Activated naive CD8-positive, alpha-beta T cell (primary cell): ENCODE results near the gene CPED1.
"Not testable (repeated sequence)": the region's sequence is repeated elsewhere in the genome, so short reads cannot be mapped to it uniquely, and the experiment has no call there.

Experiments
- H3K27ac Mint-ChIP-seq: one replicate; pipeline ENCODE4 v1.8.0; 2021; ENCODE audit warnings: mixed read lengths
- H3K27me3 Mint-ChIP-seq: one replicate; pipeline ENCODE4 v1.8.0; 2021; ENCODE audit warnings: mixed read lengths
- H3K36me3 Mint-ChIP-seq: one replicate; pipeline ENCODE4 v1.8.0; 2021; ENCODE audit warnings: mixed read lengths
- H3K4me1 Mint-ChIP-seq: one replicate; pipeline ENCODE4 v1.8.0; 2021; ENCODE audit warnings: low read depth, mixed read lengths
- H3K4me3 Mint-ChIP-seq: one replicate; pipeline ENCODE4 v1.8.0; 2021; ENCODE audit warnings: mild to moderate bottlenecking, mixed read lengths
- H3K9me3 Mint-ChIP-seq: one replicate; pipeline ENCODE4 v1.8.0; 2021; ENCODE audit warnings: low read depth, mixed read lengths

CPED1 gene

DNA sequence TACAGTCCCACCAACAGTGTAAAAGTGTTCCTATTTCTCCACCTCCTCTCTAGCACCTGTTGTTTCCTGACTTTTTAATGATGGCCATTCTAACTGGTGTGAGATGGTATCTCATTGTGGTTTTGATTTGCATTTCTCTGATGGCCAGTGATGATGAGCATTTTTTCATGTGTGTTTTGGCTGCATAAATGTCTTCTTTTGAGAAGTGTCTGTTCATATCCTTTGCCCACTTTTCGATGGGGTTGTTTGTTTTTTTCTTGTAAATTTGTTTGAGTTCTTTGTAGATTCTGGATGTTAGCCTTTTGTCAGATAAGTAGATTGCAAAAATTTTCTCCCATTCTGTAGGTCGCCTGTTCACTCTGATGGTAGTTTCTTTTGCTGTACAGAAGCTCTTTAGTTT lies 79.2 kb downstream of the CPED1 start:
- not testable (repeated sequence) for H3K4me3 Mint-ChIP-seq, H3K9me3 Mint-ChIP-seq, H3K27ac Mint-ChIP-seq, H3K36me3 Mint-ChIP-seq, H3K4me1 Mint-ChIP-seq, H3K27me3 Mint-ChIP-seq

DNA sequence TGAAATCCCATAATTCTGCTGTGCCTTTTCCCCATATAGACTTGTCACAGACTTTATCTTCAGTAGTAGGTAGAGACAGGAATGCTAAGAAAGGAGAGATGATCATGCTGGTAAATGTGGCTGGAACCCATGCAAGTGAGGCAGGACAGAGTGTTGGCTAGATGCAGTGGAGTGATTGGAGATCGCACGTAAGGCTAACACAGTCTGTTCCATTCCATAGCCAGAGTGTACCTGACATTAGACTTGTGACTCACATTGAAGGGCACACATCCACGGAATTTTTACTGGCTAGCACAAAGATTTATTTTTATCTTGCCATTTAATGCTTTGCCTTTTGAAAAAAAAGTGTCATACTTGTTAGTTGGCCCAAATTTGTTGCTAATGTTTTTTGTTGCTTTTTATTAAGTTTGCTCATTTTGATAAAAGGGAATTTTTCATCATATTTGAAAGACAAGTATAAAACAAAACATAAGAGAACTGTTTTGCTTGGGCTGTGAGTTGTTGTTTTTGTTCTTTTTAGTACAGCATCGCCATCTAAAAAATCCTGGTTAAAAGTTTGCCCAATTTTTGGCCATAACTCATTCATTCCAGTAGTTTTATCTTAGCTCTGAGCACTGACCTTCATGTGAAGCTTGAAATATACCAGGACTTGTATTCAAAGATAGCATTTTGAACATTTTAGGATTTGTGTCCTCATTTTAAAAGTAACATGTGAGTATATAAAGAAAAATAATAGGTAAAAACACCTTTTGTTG lies 81.0 kb downstream of the CPED1 start:
- H3K4me3 Mint-ChIP-seq, result no peak overlapping the region
- H3K27me3 Mint-ChIP-seq, result peaks cover 4% of the 10 kb centered on the region
- H3K27ac Mint-ChIP-seq, result no peak overlapping the region
- H3K36me3 Mint-ChIP-seq, result no peaks in the 10 kb centered on the region
- no peaks in the 10 kb centered on the region for H3K4me1 Mint-ChIP-seq
- H3K9me3 Mint-ChIP-seq, result no peaks in the 10 kb centered on the region

GRCh38 chr7:121071132-121071531 lies 82.6 kb downstream of the CPED1 start:
- Mint-ChIP-seq H3K4me1 (no peaks in the 10 kb centered on the region), H3K9me3 (no peaks in the 10 kb centered on the region), H3K27ac (no peak overlapping the region), H3K27me3 (peaks cover 4% of the 10 kb centered on the region), H3K4me3 (no peak overlapping the region), H3K36me3 (no peaks in the 10 kb centered on the region)

GRCh38 chr7:121071662-121072061 lies 83.2 kb downstream of the CPED1 start:
- Mint-ChIP-seq H3K36me3 (no peaks in the 10 kb centered on the region), H3K9me3 (no peaks in the 10 kb centered on the region), H3K4me3 (no peak overlapping the region), H3K4me1 (no peaks in the 10 kb centered on the region), H3K27ac (no peak overlapping the region), H3K27me3 (peaks cover 4% of the 10 kb centered on the region)

DNA sequence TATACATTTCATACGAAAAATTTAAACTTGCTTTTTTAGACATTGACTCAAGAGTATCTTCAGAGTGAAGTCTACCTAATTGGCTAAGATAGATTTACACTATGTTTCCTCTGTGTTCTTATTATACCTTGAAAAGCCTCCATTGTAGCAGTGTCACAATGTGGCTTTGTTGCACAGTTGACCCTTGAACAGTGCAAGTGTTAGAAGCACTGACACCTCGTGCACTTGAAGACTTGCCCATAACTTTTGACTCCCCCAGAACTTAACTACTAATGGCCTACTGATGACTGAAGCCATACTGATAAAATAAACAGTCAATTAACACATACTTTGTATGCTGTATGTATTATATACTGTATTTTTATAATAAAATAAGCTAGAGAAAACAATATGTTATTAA lies 84.3 kb downstream of the CPED1 start:
- no peak overlapping the region for H3K4me3 Mint-ChIP-seq
- H3K9me3 Mint-ChIP-seq, result no peaks in the 10 kb centered on the region
- no peaks in the 10 kb centered on the region for H3K36me3 Mint-ChIP-seq
- H3K27ac Mint-ChIP-seq, result no peak overlapping the region
- no peaks in the 10 kb centered on the region for H3K4me1 Mint-ChIP-seq
- peaks cover 6% of the 10 kb centered on the region for H3K27me3 Mint-ChIP-seq

DNA sequence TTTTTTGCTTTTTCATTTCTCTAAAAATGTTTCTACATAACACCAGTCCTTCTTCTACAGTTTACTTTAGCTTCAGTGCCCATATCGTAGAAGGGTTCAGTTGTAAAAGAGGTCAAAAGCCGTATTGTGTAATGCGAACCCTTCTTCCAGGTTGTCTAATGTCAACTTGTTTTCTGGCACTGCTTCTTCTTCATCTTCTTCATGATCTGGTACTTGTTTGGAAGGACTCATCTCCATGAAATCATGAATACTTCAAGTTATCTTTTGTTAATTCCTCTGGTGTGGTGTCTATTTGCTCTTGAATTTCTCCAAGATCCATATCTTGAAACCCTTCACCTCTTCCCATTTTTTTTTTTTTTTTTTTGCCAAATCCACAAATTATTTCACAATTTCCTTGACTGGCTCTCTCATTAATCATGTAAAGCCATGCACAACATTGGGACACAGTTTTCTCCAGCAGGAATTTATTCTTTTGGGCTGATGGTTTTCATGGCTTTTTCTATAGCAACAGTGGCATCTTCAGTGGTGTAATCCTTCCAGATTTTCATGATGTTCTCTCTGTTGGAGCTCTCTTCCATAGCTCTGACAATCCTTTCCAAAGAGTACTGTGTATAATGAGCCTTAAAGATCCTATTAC lies 85.1 kb downstream of the CPED1 start:
- Mint-ChIP-seq H3K4me1 (no peaks in the 10 kb centered on the region), H3K36me3 (no peaks in the 10 kb centered on the region), H3K27ac (no peak overlapping the region), H3K9me3 (no peaks in the 10 kb centered on the region), H3K4me3 (no peak overlapping the region), H3K27me3 (peaks cover 9% of the 10 kb centered on the region)

- H3K27ac Mint-ChIP-seq, H3K36me3 Mint-ChIP-seq, H3K4me3 Mint-ChIP-seq, H3K4me1 Mint-ChIP-seq, H3K9me3 Mint-ChIP-seq: not testable (repeated sequence)
- peaks cover 12% of the 10 kb centered on the region for H3K27me3 Mint-ChIP-seq
Measured at GRCh38 chr7:121075424-121075841, 86.9 kb downstream of the CPED1 start.

GRCh38 chr7:121075952-121076349 lies 87.4 kb downstream of the CPED1 start:
- Mint-ChIP-seq H3K4me1 (no peaks in the 10 kb centered on the region), H3K36me3 (no peaks in the 10 kb centered on the region), H3K9me3 (no peaks in the 10 kb centered on the region), H3K4me3 (no peak overlapping the region), H3K27ac (no peak overlapping the region), H3K27me3 (peaks cover 9% of the 10 kb centered on the region)

DNA sequence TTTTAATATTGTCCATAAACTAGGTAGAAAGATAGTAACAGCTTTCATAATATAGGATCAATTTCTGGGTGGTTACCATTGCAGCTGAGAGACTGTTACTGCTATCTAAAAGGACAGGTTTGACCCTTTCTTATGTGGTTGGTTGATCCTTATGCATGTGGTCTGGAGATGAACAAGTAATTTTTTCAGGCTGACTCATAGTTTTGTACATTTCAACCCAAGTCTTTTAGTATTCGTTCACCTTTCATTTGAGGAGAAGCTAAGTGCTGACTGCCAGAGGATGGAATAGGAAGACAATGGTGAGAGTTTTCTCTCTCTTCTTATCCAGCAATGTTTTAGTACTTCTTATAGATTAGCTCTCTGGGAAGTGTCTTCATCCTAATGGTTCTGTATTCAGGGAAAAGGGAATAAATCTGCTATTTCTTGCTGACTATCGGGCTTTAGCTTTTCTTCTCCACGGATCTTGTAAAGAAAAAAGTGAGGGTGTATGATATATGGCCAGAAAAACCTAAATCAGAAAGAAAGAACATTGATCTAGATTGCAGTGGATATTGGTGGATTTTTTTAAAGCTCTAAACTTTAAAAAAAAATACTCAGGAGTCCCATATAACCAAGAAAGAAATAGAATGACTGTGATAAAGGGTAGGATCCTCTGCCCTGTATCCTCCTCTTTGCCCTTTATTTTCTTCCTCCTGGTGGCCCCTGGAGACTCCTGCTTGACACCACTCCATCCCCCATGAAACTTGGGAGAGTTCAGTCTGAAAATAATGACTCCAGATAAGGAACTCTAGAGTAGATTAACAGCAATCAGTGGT lies 88.0 kb downstream of the CPED1 start:
- no peaks in the 10 kb centered on the region for H3K36me3 Mint-ChIP-seq
- H3K27ac Mint-ChIP-seq, result no peak overlapping the region
- no peaks in the 10 kb centered on the region for H3K9me3 Mint-ChIP-seq
- H3K4me1 Mint-ChIP-seq, result no peaks in the 10 kb centered on the region
- H3K4me3 Mint-ChIP-seq, result no peak overlapping the region
- peaks cover 9% of the 10 kb centered on the region for H3K27me3 Mint-ChIP-seq

- Mint-ChIP-seq H3K36me3 (no peaks in the 10 kb centered on the region), H3K4me3 (no peak overlapping the region), H3K27ac (no peak overlapping the region), H3K4me1 (no peaks in the 10 kb centered on the region), H3K9me3 (no peaks in the 10 kb centered on the region), H3K27me3 (peaks cover 9% of the 10 kb centered on the region)
Measured at GRCh38 chr7:121077165-121077630, 88.7 kb downstream of the CPED1 start.

- Mint-ChIP-seq H3K9me3 (no peaks in the 10 kb centered on the region), H3K27me3 (peaks cover 9% of the 10 kb centered on the region), H3K4me1 (no peaks in the 10 kb centered on the region), H3K36me3 (no peaks in the 10 kb centered on the region), H3K4me3 (no peak overlapping the region), H3K27ac (no peak overlapping the region)
Measured at GRCh38 chr7:121078701-121079227, 90.3 kb downstream of the CPED1 start.

GRCh38 chr7:121079425-121080169 lies 91.1 kb downstream of the CPED1 start:
- Mint-ChIP-seq H3K27ac (no peak overlapping the region), H3K9me3 (no peaks in the 10 kb centered on the region), H3K4me3 (no peak overlapping the region), H3K27me3 (peaks cover 9% of the 10 kb centered on the region), H3K4me1 (no peaks in the 10 kb centered on the region), H3K36me3 (no peaks in the 10 kb centered on the region)

DNA sequence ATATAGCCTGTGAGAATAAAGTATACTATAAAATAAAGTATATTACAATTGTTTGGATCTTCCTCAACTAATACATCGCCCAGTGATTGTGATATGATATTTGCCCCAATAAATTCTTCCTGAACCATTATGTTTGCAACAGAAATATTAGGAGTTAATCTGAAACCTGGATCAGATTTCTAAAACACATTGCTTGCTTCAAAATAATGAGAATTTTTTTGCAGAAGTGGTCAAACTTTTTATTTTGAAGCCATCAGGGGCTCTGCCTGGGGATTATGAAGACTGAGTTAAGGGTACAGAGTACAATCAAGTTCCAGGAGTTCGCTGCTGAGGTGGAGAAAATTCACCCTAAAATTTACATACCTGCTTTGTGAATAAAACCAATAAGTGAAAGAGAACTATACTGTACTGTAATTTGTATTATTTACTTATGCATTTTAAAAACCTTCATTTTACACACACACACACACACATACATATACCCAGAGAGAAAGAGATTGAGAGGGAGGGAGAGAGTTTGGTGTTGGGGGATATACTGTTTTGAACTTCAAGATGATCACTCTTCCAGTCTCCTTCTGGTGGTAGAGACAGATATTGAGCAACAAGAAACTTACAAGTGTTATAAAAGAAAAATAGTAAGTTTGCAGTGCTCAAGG lies 91.9 kb downstream of the CPED1 start:
- Mint-ChIP-seq H3K4me3 (no peak overlapping the region), H3K9me3 (no peaks in the 10 kb centered on the region), H3K27ac (no peak overlapping the region), H3K27me3 (peaks cover 9% of the 10 kb centered on the region), H3K4me1 (no peaks in the 10 kb centered on the region), H3K36me3 (no peaks in the 10 kb centered on the region)

- Mint-ChIP-seq H3K4me3 (no peak overlapping the region), H3K4me1 (no peaks in the 10 kb centered on the region), H3K27ac (no peak overlapping the region), H3K36me3 (no peaks in the 10 kb centered on the region), H3K27me3 (peaks cover 10% of the 10 kb centered on the region), H3K9me3 (no peaks in the 10 kb centered on the region)
Measured at GRCh38 chr7:121080913-121081326, 92.4 kb downstream of the CPED1 start.
